Muscle layer of duodenum (tissue), 2 donors: ENCODE measurements around the gene LRBA.

ENCODE experiments used
- H3K27ac ChIP-seq: one replicate; pipeline ENCODE4 v1.7.0; 2013; ENCODE audit warnings: mild to moderate bottlenecking, low read length
- H3K27me3 ChIP-seq: one replicate; pipeline ENCODE4 v1.7.0; 2013; ENCODE audit warnings: low read depth, mild to moderate bottlenecking, control low read depth, low read length
- H3K36me3 ChIP-seq, 2 donors: one replicate each; pipeline ENCODE4 v1.7.0; 2013; ENCODE audit warnings: low read length in 2 of 2, control low read depth in 1 of 2, mild to moderate bottlenecking in 1 of 2; ENCODE audit not compliant: insufficient read depth in 2 of 2, control insufficient read depth in 1 of 2
- H3K4me1 ChIP-seq, 2 donors: one replicate each; pipeline ENCODE4 v1.7.0; 2013; ENCODE audit warnings: low read length in 2 of 2, mild to moderate bottlenecking in 2 of 2, control low read depth in 1 of 2, moderate library complexity in 1 of 2; ENCODE audit not compliant: insufficient read depth in 2 of 2, control insufficient read depth in 1 of 2
- H3K4me3 ChIP-seq, 2 donors: one replicate each; pipeline ENCODE4 v1.7.0; 2013; ENCODE audit warnings: low read length in 2 of 2, low read depth in 1 of 2, mild to moderate bottlenecking in 1 of 2
- H3K9me3 ChIP-seq, 2 donors: one replicate each; pipeline ENCODE4 v1.7.0; 2013; ENCODE audit warnings: low read length in 2 of 2, control low read depth in 1 of 2, mild to moderate bottlenecking in 1 of 2; ENCODE audit not compliant: control insufficient read depth in 1 of 2
- donor health status: healthy.

Gene LRBA

GRCh38 chr4:150593996-150594395 lies 421.1 kb downstream of the LRBA start:
- Histone ChIP-seq H3K27me3 (no peaks in the 10 kb centered on the region), H3K27ac (peak overlapping the region; percentile 33), H3K4me3 (no peak overlapping the region), H3K9me3 (no peaks in the 10 kb centered on the region), H3K36me3 (no peaks in the 10 kb centered on the region), H3K4me1 (peaks cover 0 to 6% of the 10 kb centered on the region in 2 donors)

GRCh38 chr4:150591904-150592303 lies 423.2 kb downstream of the LRBA start:
- no peaks in the 10 kb centered on the region for H3K27me3 ChIP-seq
- H3K4me3 ChIP-seq = peak overlapping the region; percentile 35 to 66

GRCh38 chr4:150591406-150591805 lies 423.7 kb downstream of the LRBA start:
- Histone ChIP-seq H3K27me3 (no peaks in the 10 kb centered on the region), H3K4me3 (peak overlapping the region; percentile 35 to 66), H3K27ac (peak overlapping the region; percentile 94), H3K36me3 (no peaks in the 10 kb centered on the region), H3K4me1 (peaks cover 0 to 6% of the 10 kb centered on the region in 2 donors), H3K9me3 (no peaks in the 10 kb centered on the region)

More at GRCh38 chr4:150591904-150592303, 423.2 kb downstream of the LRBA start:
- H3K9me3 ChIP-seq = no peaks in the 10 kb centered on the region
- peaks cover 0 to 6% of the 10 kb centered on the region in 2 donors for H3K4me1 ChIP-seq
- H3K36me3 ChIP-seq = no peaks in the 10 kb centered on the region
- H3K27ac ChIP-seq = peak overlapping the region; percentile 94

GRCh38 chr4:150590631-150591030 lies 424.5 kb downstream of the LRBA start:
- H3K27ac ChIP-seq = peak overlapping the region; percentile 94
- H3K36me3 ChIP-seq = no peaks in the 10 kb centered on the region
- H3K4me3 ChIP-seq = peak overlapping the region; percentile 50 to 66
- H3K27me3 ChIP-seq = no peaks in the 10 kb centered on the region
- H3K4me1 ChIP-seq = peaks cover 0 to 6% of the 10 kb centered on the region in 2 donors
- H3K9me3 ChIP-seq = no peaks in the 10 kb centered on the region

- Histone ChIP-seq H3K27ac (peak overlapping the region; percentile 94), H3K9me3 (no peaks in the 10 kb centered on the region), H3K36me3 (no peaks in the 10 kb centered on the region), H3K4me1 (peaks cover 0 to 4% of the 10 kb centered on the region in 2 donors), H3K27me3 (no peaks in the 10 kb centered on the region), H3K4me3 (peak overlapping the region; percentile 66 to 81)
These were observed 425.9 kb downstream of the LRBA start for GRCh38 chr4:150589157-150589556.

- no peaks in the 10 kb centered on the region for H3K4me1 ChIP-seq
- peak overlapping the region; percentile 66 to 81 for H3K4me3 ChIP-seq
- no peaks in the 10 kb centered on the region for H3K36me3 ChIP-seq
- H3K9me3 ChIP-seq = no peaks in the 10 kb centered on the region
- no peaks in the 10 kb centered on the region for H3K27me3 ChIP-seq
- peak overlapping the region; percentile 94 for H3K27ac ChIP-seq
These were observed 426.8 kb downstream of the LRBA start for GRCh38 chr4:150588316-150588715.

- Histone ChIP-seq H3K4me1 (no peaks in the 10 kb centered on the region), H3K9me3 (no peaks in the 10 kb centered on the region), H3K27ac (peak overlapping the region; percentile 94), H3K4me3 (peak overlapping the region; percentile 66 to 81), H3K27me3 (no peaks in the 10 kb centered on the region), H3K36me3 (no peaks in the 10 kb centered on the region)
These were observed 428.8 kb downstream of the LRBA start for GRCh38 chr4:150586162-150586810.

- Histone ChIP-seq H3K9me3 (no peaks in the 10 kb centered on the region), H3K4me1 (no peaks in the 10 kb centered on the region), H3K36me3 (no peaks in the 10 kb centered on the region), H3K4me3 (peak overlapping the region; percentile 66 to 81), H3K27ac (peak overlapping the region; percentile 94), H3K27me3 (no peaks in the 10 kb centered on the region)
These were observed 429.5 kb downstream of the LRBA start for GRCh38 chr4:150585611-150586010.

GRCh38 chr4:150584111-150584915 lies 430.8 kb downstream of the LRBA start:
- no peaks in the 10 kb centered on the region for H3K9me3 ChIP-seq
- no peaks in the 10 kb centered on the region for H3K36me3 ChIP-seq
- H3K4me3 ChIP-seq = peak overlapping the region; percentile 66 to 81
- H3K27ac ChIP-seq = peak overlapping the region; percentile 94
- H3K27me3 ChIP-seq = no peaks in the 10 kb centered on the region
- H3K4me1 ChIP-seq = no peaks in the 10 kb centered on the region

GRCh38 chr4:150583287-150584110 lies 431.6 kb downstream of the LRBA start:
- Histone ChIP-seq H3K4me3 (peak overlapping the region; percentile 66 to 81), H3K36me3 (no peaks in the 10 kb centered on the region), H3K4me1 (no peaks in the 10 kb centered on the region), H3K9me3 (no peaks in the 10 kb centered on the region), H3K27ac (peak overlapping the region; percentile 94), H3K27me3 (no peaks in the 10 kb centered on the region)

GRCh38 chr4:150582873-150583286 lies 432.2 kb downstream of the LRBA start:
- Histone ChIP-seq H3K36me3 (no peaks in the 10 kb centered on the region), H3K27me3 (no peaks in the 10 kb centered on the region), H3K9me3 (no peaks in the 10 kb centered on the region), H3K27ac (peak overlapping the region; percentile 94), H3K4me3 (peak overlapping the region; percentile 66 to 81), H3K4me1 (no peaks in the 10 kb centered on the region)
